Measurements from ENCODE around the gene SMIM22.

GRCh38 chr16:4836727-4837126, 41.6 kb downstream of the SMIM22 start:
- TF ChIP-seq, protein P1, sequence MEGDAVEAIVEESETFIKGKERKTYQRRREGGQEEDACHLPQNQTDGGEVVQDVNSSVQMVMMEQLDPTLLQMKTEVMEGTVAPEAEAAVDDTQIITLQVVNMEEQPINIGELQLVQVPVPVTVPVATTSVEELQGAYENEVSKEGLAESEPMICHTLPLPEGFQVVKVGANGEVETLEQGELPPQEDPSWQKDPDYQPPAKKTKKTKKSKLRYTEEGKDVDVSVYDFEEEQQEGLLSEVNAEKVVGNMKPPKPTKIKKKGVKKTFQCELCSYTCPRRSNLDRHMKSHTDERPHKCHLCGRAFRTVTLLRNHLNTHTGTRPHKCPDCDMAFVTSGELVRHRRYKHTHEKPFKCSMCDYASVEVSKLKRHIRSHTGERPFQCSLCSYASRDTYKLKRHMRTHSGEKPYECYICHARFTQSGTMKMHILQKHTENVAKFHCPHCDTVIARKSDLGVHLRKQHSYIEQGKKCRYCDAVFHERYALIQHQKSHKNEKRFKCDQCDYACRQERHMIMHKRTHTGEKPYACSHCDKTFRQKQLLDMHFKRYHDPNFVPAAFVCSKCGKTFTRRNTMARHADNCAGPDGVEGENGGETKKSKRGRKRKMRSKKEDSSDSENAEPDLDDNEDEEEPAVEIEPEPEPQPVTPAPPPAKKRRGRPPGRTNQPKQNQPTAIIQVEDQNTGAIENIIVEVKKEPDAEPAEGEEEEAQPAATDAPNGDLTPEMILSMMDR (IDR thresholded peaks at IDR 0.05): no peak
- no peak for TF ChIP-seq EP300 (IDR thresholded peaks at IDR 0.05)
